SJSA1 (cell line): ENCODE measurements around the gene DAGLA. TPM values are rescaled to one million over a fixed set of nuclear protein-coding genes. Genes with fewer than 3 reads are reported as not detected.

ENCODE experiments used
- DNase-seq, 2 experiments: peaks; one replicate each; pipeline ENCODE4 v3.0.0-alpha.2; 2015 to 2020; ENCODE audit warnings: low spot score in 2 of 2, low read depth in 1 of 2
- H3K27ac ChIP-seq: fragments of 250-450 bp; sonication (Bioruptor Pico); 2 replicates; pipeline ENCODE4 v1.5.1; 2020; ENCODE audit warnings: mild to moderate bottlenecking, moderate library complexity
- H3K27me3 ChIP-seq: fragments of 250-450 bp; sonication (Bioruptor Pico); replicated peaks from 2 replicates; pipeline ENCODE4 v1.5.1; 2020; ENCODE audit warnings: mild to moderate bottlenecking, moderate library complexity
- H3K36me3 ChIP-seq: fragments of 250-450 bp; sonication (Bioruptor Pico); 2 replicates; pipeline ENCODE4 v1.5.1; 2020; ENCODE audit warnings: mild to moderate bottlenecking
- H3K4me1 ChIP-seq: fragments of 250-450 bp; sonication (Bioruptor Pico); replicated peaks from 2 replicates; pipeline ENCODE4 v1.6.1; 2021; ENCODE audit warnings: mild to moderate bottlenecking
- H3K4me3 ChIP-seq: fragments of 250-450 bp; sonication (Bioruptor Pico); 2 replicates; pipeline ENCODE4 v1.5.1; 2020; ENCODE audit warnings: mild to moderate bottlenecking
- H3K9me3 ChIP-seq: fragments of 250-450 bp; sonication (Bioruptor Pico); replicated peaks from 2 replicates; pipeline ENCODE4 v1.5.1; 2020; ENCODE audit warnings: mild to moderate bottlenecking
- total RNA-seq: library from RNA; depleted of rRNA; stranded (reverse); fragments of >200 nt; shearing (Covaris generic); gene quantifications from 2 replicates; pipeline ENCODE4 v1.2.3, GENCODE V29; 2014

DAGLA gene
- total RNA-seq, 1 experiment from 2014 or later: 2.6 TPM

- Histone ChIP-seq H3K27me3 (no peaks in the 10 kb centered on the region), H3K4me1 (peaks cover 4% of the 10 kb centered on the region), H3K4me3 (no peak overlapping the region), H3K27ac (no peak overlapping the region), H3K36me3 (peaks cover 46% of the 10 kb centered on the region), H3K9me3 (no peaks in the 10 kb centered on the region)
- no peak for DNase-seq
Observed at GRCh38 chr11:61781585-61781984, 101.4 kb downstream of the DAGLA start.

GRCh38 chr11:61782299-61782698 is 102.1 kb downstream of the DAGLA start:
- Histone ChIP-seq H3K4me3 (no peak overlapping the region), H3K27ac (no peak overlapping the region), H3K36me3 (peaks cover 54% of the 10 kb centered on the region), H3K4me1 (peaks cover 4% of the 10 kb centered on the region), H3K9me3 (no peaks in the 10 kb centered on the region), H3K27me3 (no peaks in the 10 kb centered on the region)
- no peak for DNase-seq

DNA sequence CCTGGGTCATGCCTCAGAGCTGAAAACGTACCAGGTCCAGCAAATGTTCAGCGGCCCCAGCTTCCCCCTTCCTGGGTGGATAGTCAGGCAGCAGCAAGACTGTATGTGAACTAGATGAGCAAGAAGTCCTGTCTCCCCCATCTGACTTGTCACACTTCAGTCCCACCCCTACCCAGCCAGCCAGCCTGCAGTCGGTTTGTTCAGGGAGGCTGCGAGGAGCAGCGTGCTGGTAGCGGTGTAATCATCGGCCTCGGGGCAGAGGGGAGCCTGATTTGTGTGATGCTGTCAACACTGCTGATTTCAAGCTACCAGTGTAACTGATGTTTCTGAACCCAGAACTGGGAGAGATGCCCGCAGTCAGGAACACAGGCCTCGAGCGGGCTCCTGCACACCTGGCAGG is 102.7 kb downstream of the DAGLA start:
- Histone ChIP-seq H3K9me3 (no peaks in the 10 kb centered on the region), H3K27ac (no peak overlapping the region), H3K36me3 (peaks cover 59% of the 10 kb centered on the region), H3K4me1 (peaks cover 4% of the 10 kb centered on the region), H3K27me3 (no peaks in the 10 kb centered on the region), H3K4me3 (no peak overlapping the region)
- no peak for DNase-seq

DNA sequence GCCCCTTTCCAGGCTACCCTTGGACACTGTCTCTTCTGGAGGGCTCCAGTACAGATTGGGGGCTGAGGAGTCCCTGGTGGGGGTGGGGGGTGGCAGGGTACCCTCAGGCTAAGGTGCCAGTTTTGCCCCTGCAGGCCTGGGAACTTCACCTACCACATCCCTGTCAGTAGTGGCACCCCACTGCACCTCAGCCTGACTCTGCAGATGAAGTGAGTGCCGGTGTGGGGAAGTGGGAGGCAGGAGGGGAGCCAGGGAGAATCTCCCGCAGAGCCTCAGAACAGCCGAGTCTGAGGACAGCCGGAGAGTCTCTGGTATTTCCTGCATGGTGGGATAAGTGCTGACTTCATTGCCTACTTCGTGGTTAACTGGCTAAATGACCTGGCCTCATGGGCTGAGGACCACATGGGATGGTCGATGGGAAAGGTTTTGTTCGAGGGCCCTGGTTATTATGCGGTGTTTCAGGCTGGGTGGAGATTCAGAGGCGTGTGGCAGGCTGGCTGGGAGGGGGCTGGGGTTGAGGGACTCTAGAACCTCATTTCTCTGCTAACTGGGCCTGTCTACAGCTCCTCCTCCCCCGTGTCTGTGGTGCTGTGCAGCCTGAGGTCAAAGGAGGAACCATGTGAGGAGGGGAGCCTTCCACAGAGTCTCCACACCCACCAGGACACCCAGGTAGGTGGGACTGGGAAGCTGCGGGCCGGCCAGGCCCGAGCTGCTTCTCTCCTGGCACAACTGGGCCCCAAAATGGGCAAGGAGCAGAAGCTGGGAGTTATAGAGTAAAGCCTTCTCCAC is 103.7 kb downstream of the DAGLA start:
- Histone ChIP-seq H3K27me3 (no peaks in the 10 kb centered on the region), H3K9me3 (no peaks in the 10 kb centered on the region), H3K4me3 (no peak overlapping the region), H3K36me3 (peaks cover 70% of the 10 kb centered on the region), H3K27ac (no peak overlapping the region), H3K4me1 (peaks cover 4% of the 10 kb centered on the region)
- no peak for DNase-seq

- Histone ChIP-seq H3K4me3 (no peak overlapping the region), H3K27ac (no peak overlapping the region), H3K36me3 (peaks cover 75% of the 10 kb centered on the region), H3K9me3 (no peaks in the 10 kb centered on the region), H3K4me1 (peaks cover 4% of the 10 kb centered on the region), H3K27me3 (no peaks in the 10 kb centered on the region)
- no peak for DNase-seq
Observed at GRCh38 chr11:61784506-61784805, 104.3 kb downstream of the DAGLA start.

DNA sequence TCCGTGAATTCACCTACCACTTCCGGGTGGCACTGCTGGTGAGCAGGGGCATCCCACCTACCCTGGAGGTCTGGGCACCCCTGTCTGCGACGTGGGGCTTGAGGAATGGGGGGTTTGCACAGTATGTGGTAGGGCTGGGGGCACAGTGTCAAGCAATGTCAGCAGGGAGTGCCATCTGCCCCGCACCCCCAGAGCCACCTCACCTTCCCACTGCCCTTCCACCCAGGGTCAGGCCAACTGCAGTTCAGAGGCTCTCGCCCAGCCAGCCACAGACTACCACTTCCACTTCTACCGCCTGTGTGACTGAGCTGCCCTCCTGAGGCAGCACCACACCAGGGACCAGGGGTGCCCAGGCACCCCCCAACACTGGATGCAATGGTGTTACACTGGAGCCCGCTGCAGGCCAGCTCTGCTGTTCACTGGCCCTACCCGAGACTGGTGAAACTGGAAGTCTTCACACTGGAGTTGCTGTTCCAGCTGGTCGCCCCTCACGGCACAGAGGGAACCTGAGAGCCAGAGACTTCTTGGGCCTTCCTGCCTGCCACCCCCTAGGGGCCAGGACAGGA is 105.7 kb downstream of the DAGLA start:
- no peak for DNase-seq
- Histone ChIP-seq H3K36me3 (peaks cover 87% of the 10 kb centered on the region), H3K4me1 (peaks cover 4% of the 10 kb centered on the region)

GRCh38 chr11:61787928-61788491 is 107.8 kb downstream of the DAGLA start:
- no peak overlapping the region for H3K27ac ChIP-seq
- H3K4me1 ChIP-seq: peaks cover 11% of the 10 kb centered on the region
- no peaks in the 10 kb centered on the region for H3K9me3 ChIP-seq
- peak in 1 of 2 experiments; percentile 63 for DNase-seq
- H3K27me3 ChIP-seq: no peaks in the 10 kb centered on the region
- H3K4me3 ChIP-seq: no peak overlapping the region
- H3K36me3 ChIP-seq: peaks cover 78% of the 10 kb centered on the region

More for the DNA sequence above, 105.7 kb downstream of the DAGLA start:
- H3K9me3 ChIP-seq: no peaks in the 10 kb centered on the region
- no peaks in the 10 kb centered on the region for H3K27me3 ChIP-seq
- no peak overlapping the region for H3K27ac ChIP-seq
- H3K4me3 ChIP-seq: no peak overlapping the region

DNA sequence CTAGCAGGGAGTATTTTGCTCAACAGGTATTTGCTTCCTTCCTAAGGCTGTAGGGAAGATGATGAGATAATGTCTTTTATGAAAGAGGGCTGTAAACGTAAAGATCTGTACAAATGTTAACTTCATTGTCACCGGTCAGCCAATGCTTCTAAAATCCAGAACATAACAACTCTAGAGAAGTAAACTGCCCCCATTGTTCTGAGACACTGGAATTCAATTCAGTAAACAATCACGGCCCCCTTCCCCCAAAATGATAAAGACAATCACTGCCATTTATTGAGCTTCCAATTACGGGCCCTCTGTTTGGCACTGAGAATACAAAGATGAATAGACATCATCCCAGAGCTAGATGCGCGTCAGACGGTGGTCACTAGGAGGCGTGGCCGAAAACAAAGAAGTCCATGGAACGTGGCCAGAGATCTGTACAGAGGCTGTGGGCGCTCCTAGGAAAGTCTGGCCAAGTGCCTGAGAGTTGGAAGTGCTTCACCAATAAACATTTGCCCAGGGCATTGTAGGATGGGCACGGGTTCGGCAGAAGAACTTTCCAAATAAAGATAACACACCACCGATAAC is 111.6 kb downstream of the DAGLA start:
- H3K27me3 ChIP-seq: no peaks in the 10 kb centered on the region
- DNase-seq: peak; percentile 94 to 96
- no peaks in the 10 kb centered on the region for H3K9me3 ChIP-seq
- H3K4me1 ChIP-seq: peaks cover 12% of the 10 kb centered on the region
- peak overlapping the region; percentile 97 for H3K27ac ChIP-seq
- H3K36me3 ChIP-seq: peaks cover 78% of the 10 kb centered on the region
- peak overlapping the region; percentile 72 for H3K4me3 ChIP-seq

DNA sequence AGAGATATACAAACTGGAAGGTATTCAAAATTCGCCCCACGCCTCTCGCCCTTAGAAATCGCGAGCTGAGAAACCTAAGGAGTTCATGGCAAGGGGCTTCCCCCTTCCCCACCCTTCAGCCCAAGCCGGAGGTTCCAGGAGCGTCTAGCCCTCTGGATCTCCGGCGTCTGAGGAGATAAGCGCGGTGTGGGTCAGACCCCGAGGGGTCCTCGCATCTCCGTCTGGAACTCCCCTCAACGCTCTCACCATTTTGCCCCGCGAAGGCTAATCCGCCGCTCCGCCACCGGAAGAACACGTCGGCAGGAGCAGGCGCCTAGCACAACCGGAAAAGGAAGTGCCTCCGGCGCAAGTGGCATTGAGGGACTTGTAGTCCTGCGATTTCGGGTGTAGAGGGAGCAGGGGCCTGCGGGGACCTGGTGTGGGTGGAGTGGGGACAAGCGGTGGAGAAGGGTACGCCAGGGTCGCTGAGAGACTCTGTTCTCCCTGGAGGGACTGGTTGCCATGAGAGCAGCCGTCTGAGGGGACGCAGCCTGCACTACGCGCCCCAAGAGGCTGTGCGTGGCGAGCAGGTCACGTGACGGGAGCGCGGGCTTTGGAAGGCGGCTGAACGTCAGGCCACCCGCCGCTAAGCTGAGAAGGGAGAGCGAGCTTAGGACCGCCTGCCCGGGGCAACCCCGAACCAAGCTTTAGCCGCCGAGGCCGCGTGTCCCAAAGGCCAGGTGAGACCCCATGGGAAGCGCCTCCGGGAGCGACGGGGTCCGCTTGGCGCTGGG is 112.3 kb downstream of the DAGLA start, which contains the start of the genes FEN1 and TMEM258:
FEN1 (plus strand) TSS at position 602 of the 773 bp plus-strand sequence. CDS start 2,451 bp downstream, outside the sequence.
TMEM258 (minus strand) TSS at position 290 of the 773 bp plus-strand sequence; CDS start at position 249, 41 bp downstream.
- peaks cover 78% of the 10 kb centered on the region for H3K36me3 ChIP-seq
- H3K9me3 ChIP-seq: no peaks in the 10 kb centered on the region
- H3K27me3 ChIP-seq: no peaks in the 10 kb centered on the region
- H3K4me1 ChIP-seq: peaks cover 18% of the 10 kb centered on the region
- peak; percentile 96 to 100 for DNase-seq
- peak within 1 kb of the TSS; percentile 72 for H3K4me3 ChIP-seq
- peak within 1 kb of the TSS; percentile 97 for H3K27ac ChIP-seq

- no peaks in the 10 kb centered on the region for H3K27me3 ChIP-seq
Observed at GRCh38 chr11:61793083-61793828, 113.1 kb downstream of the DAGLA start.

GRCh38 chr11:61793829-61794204 is 113.6 kb downstream of the DAGLA start:
- no peaks in the 10 kb centered on the region for H3K27me3 ChIP-seq
- DNase-seq: no peak
- H3K9me3 ChIP-seq: no peaks in the 10 kb centered on the region
- H3K36me3 ChIP-seq: peaks cover 78% of the 10 kb centered on the region
- peak overlapping the region; percentile 72 for H3K4me3 ChIP-seq
- H3K27ac ChIP-seq: peak overlapping the region; percentile 97
- H3K4me1 ChIP-seq: peaks cover 21% of the 10 kb centered on the region

More at GRCh38 chr11:61793083-61793828, 113.1 kb downstream of the DAGLA start:
- peaks cover 78% of the 10 kb centered on the region for H3K36me3 ChIP-seq
- H3K4me3 ChIP-seq: peak overlapping the region; percentile 72
- peak in 1 of 2 experiments; percentile 25 for DNase-seq
- peak overlapping the region; percentile 97 for H3K27ac ChIP-seq
- H3K4me1 ChIP-seq: peaks cover 21% of the 10 kb centered on the region
- H3K9me3 ChIP-seq: no peaks in the 10 kb centered on the region

DNA sequence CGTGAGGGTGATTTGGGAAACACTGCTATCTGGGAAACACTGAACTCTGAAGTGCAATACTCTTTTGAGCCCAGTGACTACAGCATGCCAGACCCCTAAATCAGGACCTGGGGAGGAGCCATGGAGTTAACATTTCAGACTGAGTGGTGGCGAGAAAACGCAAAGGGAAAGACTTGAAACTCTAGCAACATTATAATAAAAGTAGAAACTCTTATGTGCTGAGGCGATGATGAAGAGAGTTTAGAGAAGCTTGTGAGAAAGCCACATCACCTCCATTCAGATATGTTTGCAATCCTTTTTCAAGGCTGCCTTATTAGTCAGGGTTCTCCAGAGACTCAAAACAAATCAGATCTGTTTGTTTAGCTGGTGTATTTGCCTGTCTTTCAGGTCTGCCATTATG is 114.4 kb downstream of the DAGLA start:
- Histone ChIP-seq H3K4me3 (no peak overlapping the region), H3K27me3 (no peaks in the 10 kb centered on the region), H3K4me1 (peaks cover 21% of the 10 kb centered on the region), H3K27ac (no peak overlapping the region), H3K9me3 (no peaks in the 10 kb centered on the region), H3K36me3 (peaks cover 76% of the 10 kb centered on the region)
- no peak for DNase-seq

GRCh38 chr11:61795459-61795858 is 115.3 kb downstream of the DAGLA start:
- H3K9me3 ChIP-seq: no peaks in the 10 kb centered on the region

More at GRCh38 chr11:61795459-61795858, 115.3 kb downstream of the DAGLA start:
- H3K36me3 ChIP-seq: peaks cover 76% of the 10 kb centered on the region
- no peaks in the 10 kb centered on the region for H3K27me3 ChIP-seq
- no peak overlapping the region for H3K27ac ChIP-seq
- H3K4me1 ChIP-seq: peaks cover 25% of the 10 kb centered on the region
- no peak overlapping the region for H3K4me3 ChIP-seq
- no peak for DNase-seq
